GM19351 (cell line): Measurements from ENCODE around the gene PKLR.
A peak's percentile ranks its signal among the peaks of the same experiment; 100 is the strongest.
"Not testable (repeated sequence)": the region's sequence is repeated elsewhere in the genome, so short reads cannot be mapped to it uniquely, and the experiment has no call there.

Experiments used
- ATAC-seq: cut with Tn5 transposase; IDR thresholded peaks from one replicate; pipeline ENCODE4 v1.9.1; 2021; ENCODE audit warnings: mild to moderate bottlenecking, moderate library complexity; ENCODE audit not compliant: unreplicated experiment

PKLR gene

GRCh38 chr1:155319536-155319935 is 18.3 kb upstream of the PKLR start:
- no peak for ATAC-seq

- no peak for ATAC-seq
These were observed 16.8 kb upstream of the PKLR start for GRCh38 chr1:155318082-155318481.

DNA sequence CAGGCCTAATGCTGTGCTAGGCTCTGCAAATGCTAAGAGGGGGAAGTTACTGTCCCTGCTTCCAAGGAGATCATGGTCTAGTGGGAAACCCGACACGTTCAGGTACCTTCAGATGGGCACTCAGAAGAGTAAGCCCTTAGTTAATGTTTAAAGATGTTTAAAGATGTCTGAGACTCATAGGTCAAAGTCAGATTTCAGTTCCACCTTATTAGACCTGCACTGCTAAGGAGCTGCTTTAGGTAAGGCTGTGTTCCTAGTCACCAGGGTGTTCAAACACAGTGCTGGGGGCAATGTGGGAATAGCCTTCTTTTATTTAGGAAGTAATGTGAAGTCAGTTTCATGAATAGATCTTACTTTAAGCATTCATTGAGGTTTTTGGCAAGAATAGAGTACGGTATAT is 15.7 kb upstream of the PKLR start:
- no peak for ATAC-seq

- no peak for ATAC-seq
These were observed 12.0 kb upstream of the PKLR start for GRCh38 chr1:155313261-155313660.

- no peak for ATAC-seq
These were observed 8.3 kb upstream of the PKLR start for GRCh38 chr1:155309423-155310021.

GRCh38 chr1:155308493-155309422 is 7.5 kb upstream of the PKLR start, which contains the start of gene FDPS:
TSS of gene FDPS (plus strand) at chr1:155308866. CDS start at chr1:155309790, 924 bp downstream.
- peak; percentile 97 for ATAC-seq

GRCh38 chr1:155307247-155307740 is 6.1 kb upstream of the PKLR start:
- ATAC-seq = no peak

DNA sequence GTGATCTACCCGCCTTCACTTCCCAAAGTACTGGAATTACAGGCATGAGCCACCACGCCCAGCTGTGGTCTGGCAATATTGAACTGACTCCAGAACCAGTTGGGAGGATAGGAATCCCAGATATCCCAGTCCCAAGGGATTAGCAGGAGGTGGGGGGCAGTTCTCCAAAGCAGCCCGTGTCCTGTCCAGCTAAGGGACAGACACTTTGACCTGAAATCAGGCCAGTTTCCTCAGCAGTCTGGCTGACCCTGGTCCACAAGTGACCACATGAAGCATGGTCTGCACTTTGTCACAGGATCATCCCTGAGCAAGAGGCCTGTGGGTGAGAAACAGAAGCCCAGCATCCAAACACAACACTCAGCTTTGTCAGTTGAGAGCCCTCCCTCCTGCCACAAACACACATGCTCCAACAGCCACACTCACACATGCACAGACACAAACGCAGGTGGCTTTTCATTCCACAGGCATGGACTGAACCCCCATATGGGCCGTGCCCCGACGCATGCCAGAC is 4.7 kb upstream of the PKLR start:
- ATAC-seq = no peak

GRCh38 chr1:155304558-155305063 is 3.4 kb upstream of the PKLR start:
- no peak for ATAC-seq

DNA sequence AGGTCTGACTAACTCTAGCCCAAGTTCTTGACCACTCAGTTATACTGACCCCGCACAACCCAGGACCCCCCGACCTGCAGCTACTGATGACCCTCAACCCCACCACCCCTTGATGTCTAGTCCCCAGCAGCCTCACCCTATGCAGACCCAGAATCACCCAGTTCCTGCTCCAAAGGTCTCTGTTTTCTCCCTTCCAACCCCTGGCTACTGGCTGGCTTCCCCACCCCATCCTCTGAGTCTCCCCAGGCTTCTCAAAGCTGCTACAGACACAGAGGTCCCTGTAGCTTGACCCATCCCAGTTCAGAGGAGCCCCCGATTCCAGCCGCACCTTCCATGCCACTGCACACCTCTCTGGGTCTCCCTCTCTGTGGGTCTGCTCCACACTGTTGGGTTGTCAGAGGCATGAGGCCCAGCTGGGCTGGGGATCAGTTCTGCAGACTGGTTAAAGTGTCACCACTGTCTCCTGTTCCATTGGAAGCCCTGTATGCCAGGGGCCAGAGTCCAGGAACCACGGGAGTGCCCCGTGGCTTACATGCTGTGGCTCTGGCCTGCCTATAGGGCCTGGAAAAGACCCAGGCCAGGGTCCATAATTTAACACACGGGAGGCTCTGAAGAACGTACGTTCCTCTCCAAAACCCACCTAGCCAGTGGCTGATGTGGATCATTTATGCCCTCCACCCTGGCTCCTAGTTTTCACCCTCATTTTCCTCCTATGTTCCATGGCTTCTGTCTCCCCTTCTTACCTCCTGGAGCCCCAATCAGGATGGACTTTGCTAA is 497 bp downstream of the PKLR start:
- ATAC-seq = no peak

DNA sequence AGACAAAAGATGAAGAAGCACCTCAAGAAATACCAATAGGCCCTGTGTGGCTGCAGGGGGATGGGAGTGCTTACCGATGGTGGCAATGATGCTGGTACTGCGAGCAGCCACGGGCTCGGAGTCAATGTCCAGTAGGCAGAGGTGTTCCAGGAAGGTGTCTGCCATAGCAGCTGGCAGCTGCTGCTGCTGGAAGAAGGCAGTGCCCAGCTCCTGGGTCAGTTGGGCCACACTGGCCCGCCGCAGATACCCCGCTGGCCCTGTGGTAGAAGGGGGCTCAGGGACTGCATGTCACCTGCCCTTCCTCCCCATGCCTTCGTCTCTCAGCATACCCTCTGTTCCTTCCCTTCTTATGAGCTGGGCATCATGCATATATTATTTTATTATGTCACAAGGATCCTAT is 1.2 kb downstream of the PKLR start:
- ATAC-seq = no peak

GRCh38 chr1:155297384-155297783 is 3.9 kb downstream of the PKLR start:
- no peak for ATAC-seq

- no peak for ATAC-seq
These were observed 4.6 kb downstream of the PKLR start for GRCh38 chr1:155296661-155297060.

DNA sequence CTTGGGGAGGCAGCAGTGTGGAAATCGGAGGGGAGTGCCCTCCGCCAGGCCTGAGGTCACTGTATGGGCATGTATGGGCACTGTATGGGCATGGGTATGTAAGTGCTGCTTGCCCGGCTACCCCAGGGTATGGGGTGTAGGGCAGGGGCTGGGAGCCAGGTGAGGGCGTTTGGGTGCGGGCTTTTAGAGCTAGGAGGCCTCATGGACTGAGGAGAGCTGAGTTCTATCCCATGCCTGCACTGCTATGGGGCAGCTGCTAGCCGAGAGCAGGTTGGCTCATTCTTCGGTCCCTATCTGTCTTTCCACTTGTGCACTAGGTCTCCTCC is 5.3 kb downstream of the PKLR start:
- no peak for ATAC-seq

GRCh38 chr1:155295183-155295941 is 5.9 kb downstream of the PKLR start:
- ATAC-seq = no peak

DNA sequence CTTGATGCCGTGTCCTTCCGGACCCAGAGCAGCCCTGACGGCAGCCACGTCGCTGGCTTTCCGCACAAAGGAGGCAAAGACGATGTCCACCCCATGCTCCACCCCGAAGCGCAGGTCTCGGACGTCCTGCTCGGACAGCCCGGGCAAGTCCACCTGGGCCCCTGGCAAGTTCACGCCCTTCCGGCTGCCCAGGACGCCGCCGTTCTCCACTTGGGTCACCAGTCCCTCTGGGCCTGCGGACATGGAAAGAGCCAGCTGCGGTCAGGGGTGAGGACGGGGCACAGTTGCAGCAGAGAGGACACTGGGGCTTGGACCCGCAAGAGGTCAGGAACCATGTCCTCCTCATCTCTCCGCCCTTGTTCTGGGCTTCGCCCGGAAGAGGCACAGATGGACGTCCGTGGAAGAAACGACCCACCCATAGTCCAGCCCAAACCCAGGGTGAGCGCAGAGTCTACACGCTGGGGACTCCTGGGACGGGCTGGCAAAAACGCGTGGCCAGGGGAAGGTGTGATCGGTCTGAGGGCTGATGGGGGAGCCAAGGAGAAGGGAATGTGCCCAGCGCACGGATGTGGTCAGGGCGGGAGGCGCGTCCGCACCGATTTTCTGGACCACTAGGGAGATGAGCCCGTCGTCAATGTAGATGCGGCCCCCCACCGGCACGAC is 6.6 kb downstream of the PKLR start:
- ATAC-seq = no peak

DNA sequence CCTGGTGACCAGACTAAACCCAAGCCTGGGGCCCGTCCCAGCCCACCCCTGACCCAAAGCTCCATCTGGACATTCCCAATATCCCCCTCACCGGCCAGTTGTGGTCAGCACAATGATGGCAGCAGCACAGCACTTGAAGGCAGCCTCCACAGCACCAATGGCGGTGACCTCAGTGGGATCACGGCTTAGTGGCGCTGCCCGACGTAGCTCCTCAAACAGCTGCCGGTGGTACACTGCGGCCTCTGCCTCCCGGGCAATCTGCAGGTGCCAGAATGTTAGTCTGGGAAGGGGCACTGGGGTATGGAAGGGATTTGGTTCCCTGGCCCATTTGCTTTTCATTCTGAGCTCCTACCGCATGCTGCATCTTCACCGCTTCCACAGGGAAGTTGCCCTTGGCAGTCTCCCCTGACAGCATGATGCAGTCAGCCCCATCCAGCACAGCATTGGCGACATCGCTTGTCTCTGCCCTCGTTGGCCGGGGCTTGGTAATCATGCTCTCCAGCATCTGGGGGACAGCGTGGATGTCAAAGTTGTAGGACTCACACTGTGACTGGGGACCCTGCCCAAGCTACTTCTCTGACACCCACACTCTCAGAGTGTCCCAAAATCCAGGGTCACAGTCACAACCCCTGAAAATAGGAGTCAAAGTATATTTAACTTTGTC is 8.0 kb downstream of the PKLR start:
- ATAC-seq = no peak

GRCh38 chr1:155291006-155291405 is 10.2 kb downstream of the PKLR start:
- not testable (repeated sequence) for ATAC-seq

DNA sequence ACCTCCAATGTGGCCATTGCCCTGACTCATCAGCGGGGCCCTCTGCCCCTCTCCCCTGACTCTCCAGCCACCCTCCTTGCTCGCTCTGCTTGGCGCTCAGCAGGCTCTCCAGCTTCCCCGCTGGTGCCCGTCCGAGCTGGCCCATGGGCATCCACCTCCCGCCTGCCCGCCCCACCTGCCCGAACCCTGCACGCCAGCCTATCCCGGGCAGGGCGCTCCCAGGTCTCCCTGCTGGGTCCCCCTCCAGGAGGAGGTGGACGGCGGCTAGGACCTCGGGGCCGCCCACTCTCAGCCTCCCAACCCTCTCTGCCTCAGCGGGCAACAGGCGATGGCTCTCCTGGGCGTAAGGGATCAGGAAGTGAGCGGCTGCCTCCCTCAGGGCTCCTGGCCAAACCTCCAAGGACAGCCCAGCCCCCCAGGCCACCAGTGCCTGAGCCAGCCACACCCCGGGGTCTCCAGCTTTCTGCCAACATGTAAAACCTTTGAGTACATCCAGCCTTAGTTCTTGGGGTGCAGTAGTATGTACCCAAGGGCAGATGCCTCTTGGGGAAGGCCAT is 13.2 kb downstream of the PKLR start:
- ATAC-seq = no peak
